Measurements from ENCODE around the gene ZNF277.
"Not testable (repeated sequence)": the region's sequence is repeated elsewhere in the genome, so short reads cannot be mapped to it uniquely, and the experiment has no call there.

ZNF277 gene

GRCh38 chr7:112213735-112214134, 7.2 kb downstream of the ZNF277 start:
- DNase-seq, result no peak

DNA sequence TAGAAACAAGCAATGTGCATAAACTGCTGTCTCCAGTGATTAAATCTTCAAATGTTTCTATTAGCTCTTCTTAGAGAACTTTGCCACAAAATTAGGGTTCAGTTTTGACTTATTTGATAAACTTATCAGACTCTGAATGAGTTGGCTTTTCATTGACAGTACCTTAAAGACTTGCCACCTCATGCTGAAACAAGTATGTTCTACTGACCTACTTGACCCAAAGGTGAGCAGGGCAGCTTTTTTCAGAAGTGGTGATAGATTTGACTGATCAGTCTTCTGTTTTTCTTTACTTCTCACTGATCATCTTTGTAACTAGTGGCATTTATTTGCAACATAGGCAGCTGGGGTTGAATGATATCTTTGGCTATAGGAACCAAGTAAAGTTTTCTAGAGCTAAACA, 7.8 kb downstream of the ZNF277 start:
- no peak for DNase-seq

GRCh38 chr7:112214883-112215282, 8.4 kb downstream of the ZNF277 start:
- DNase-seq, result no peak

DNA sequence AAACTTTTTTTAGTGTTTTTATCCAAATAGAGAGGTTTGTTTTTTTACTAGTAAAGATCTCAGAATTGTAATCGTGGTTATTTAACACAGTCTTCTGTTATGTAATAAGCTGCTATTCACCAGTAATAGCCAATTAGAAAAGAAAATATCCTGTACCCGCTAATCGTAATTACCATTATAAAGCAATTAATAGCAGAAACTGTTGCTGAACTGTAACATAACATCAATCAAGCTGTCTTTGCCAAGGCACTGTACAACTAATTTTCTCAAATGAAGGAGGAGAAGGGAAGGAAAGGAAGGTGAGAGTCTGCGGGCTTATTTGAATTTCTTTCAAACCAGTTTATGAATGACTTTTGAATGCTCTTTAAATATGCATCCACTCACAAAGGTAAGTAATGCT, 9.3 kb downstream of the ZNF277 start:
- no peak for DNase-seq

DNA sequence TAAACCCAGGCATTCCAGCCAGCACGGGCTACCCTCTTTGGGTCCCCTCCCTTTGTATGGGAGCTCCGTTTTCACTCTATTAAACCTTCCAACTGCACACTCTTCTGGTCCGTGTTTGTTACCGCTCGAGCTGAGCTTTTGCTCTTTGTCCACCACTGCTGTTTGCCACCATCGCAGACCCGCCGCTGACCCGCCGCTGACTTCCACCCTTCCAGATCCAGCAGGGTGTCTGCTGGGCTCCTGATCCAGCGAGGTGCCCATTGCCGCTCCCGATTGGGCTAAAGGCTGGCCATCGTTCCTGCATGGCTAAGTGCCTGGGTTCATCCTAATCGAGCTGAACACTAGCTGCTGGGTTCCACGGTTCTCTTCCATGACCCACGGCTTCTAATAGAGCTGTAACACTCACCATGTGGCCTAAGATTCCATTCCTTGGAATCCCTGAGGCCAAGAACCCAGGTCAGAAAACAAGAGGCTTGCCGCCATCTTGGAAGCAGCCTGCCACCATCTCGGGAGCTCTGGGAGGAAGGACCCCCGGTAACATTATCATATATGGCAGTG, 14.5 kb downstream of the ZNF277 start:
- DNase-seq, result no peak

DNA sequence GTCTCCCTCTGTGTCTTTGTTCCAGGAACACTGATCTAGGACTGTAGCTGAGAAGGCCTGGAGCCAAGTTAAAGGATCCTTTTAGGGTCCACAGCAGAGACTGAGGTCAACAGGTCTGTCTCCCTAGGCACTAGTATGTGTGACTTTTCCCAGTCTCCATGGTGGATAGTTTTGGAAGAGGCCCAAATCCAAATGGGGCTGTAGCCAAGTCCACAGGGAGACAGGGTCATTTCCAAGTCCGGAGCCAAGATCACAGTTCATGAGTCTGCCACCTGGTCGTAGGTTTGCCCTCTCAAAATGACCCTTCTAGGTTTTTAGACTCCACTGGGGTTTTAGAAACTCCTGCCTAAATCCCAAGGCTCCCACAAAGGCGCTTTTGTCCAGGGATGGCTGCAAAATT, 16.8 kb downstream of the ZNF277 start:
- DNase-seq, result no peak

- DNase-seq, result no peak
These were observed 17.7 kb downstream of the ZNF277 start for GRCh38 chr7:112224186-112224585.

- no peak for DNase-seq
These were observed 18.5 kb downstream of the ZNF277 start for GRCh38 chr7:112225006-112225405.

DNA sequence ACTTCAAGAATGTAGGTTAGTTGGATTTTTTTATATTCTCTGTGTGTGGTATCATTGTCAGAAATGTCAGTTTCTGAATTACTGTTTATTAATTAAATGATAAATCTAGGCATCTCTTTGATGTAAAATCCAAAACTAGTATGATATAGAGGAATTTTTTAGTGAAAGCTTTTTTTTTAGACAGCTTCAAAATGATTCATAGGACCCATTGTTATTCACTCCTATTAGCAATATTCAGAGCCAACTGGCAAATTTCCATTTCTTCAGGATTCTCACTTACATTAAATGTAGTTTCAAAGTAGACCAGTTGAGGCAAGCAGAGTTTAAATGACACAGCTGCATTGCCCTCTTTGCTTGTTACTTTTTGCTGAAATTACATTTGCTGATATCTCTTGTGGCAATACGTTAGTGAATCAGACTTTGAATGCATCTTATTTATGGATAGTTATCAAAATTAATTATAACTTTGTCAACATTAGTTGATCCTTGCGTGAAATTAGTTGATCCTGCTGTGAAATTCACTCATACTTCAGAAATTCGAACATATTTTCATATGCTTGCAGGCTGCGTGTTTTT, 20.3 kb downstream of the ZNF277 start:
- DNase-seq, result no peak

DNA sequence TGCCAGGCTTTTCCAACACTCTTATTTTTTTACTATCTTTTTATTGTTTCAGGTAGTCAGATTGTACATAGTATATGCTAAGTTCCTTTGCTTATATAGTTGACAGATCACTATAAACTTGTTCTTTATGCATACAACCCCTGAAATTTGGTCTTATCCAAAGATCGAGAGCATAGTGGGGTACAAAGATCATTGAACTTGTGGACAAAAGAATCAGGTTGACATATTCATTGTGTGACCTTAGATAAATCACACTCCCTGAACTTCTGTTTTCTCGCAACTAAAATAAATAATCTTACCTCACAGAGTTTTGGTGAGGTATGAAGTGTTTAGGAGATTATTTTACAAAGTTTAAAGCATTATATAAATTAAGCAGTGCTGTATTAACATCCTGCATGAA, 22.1 kb downstream of the ZNF277 start:
- no peak for DNase-seq

DNA sequence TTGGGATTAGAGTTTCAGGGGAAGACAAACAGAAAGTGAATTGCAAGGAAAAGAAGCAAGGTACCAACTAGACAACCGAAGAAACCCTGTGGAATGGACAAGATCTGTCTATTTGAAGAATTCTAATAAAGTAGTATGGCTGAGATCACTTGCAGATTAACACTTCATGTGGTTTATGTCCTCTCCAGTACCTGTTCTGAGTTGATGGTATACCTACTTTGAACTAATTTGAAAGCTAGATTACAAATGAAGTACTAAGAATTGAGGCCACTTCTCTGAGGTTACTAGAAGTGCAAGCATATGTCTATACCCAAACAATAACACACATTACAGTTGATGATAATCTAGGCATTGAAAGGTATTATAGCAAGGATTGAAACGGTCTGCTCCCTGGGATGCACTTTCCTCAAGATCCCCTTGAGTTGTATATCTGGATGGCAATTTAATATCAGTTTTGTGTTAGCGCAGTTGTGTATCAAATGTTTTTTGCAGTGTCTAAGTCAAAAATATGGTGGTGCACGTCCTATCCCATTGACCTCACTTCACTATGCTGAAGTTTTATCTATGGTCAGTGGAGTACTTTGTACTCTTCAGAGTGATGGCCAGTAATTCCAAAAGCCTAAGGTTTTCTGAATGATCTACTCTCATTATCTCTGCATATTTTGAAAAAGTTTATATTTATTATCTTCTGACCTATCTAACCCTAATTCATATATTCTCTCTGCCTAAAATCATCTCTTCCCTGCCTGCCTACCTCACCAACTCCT, 25.9 kb downstream of the ZNF277 start:
- no peak for DNase-seq

GRCh38 chr7:112233048-112233697, 26.7 kb downstream of the ZNF277 start:
- DNase-seq, result no peak

GRCh38 chr7:112234147-112234546, 27.7 kb downstream of the ZNF277 start:
- DNase-seq, result no peak

GRCh38 chr7:112236597-112236996, 30.1 kb downstream of the ZNF277 start:
- DNase-seq, result no peak

GRCh38 chr7:112238330-112238729, 31.8 kb downstream of the ZNF277 start:
- DNase-seq, result no peak

GRCh38 chr7:112238852-112239610, 32.5 kb downstream of the ZNF277 start:
- no peak for DNase-seq

- no peak for DNase-seq
These were observed 42.1 kb downstream of the ZNF277 start for GRCh38 chr7:112248598-112248997.

- not testable (repeated sequence) for DNase-seq
These were observed 43.5 kb downstream of the ZNF277 start for GRCh38 chr7:112249967-112250366.

GRCh38 chr7:112252141-112252540, 45.6 kb downstream of the ZNF277 start:
- no peak for DNase-seq

- no peak for DNase-seq
These were observed 46.2 kb downstream of the ZNF277 start for GRCh38 chr7:112252691-112253090.

GRCh38 chr7:112254156-112254555, 47.7 kb downstream of the ZNF277 start:
- no peak for DNase-seq

DNA sequence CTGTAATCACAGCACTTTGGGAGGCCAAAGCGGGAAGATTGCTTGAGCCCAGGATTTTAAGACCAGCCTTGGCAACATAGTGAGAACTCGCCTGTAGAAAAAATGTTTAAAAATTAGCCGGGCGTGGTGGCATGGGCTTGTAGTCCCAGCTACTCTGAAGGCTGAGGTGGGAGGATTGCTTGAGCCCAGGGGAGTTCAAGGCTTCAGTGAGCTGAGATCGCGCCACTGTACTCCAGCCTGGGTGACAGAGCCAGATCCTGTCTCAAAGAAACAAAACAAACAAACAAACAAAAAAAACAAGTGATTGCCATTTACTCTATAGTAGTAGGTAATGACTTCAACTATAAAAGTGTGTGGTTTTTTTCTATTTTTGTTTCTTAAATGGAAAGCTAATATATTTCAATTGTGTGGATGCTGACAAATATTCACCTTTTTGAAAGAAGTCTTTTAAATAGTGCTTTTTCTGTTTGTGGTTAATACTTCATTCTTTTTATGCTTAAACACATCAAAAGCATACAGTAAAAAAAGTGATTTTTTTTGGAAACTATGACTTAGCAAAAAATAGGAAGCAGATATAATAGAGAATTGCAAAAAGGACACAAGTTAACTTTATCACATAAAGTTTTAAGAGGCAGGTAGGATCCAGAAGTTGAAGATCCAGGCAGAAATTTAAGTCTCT, 48.4 kb downstream of the ZNF277 start:
- DNase-seq, result no peak

DNA sequence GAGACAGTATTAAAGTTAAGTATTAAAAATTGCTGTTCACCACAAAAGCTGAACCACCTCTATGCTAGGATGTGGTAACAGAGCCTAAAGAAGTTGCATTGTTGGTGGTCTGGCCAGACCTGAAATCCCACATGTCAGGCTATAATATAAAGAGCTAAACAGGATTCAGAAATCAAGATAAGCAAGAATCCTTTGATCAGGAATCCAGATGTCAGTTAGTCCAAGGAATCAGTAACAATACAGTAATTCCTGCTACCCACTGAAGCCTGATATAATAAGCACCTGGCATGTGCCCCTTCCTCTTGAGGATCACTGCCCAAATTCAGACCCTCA, 48.9 kb downstream of the ZNF277 start:
- no peak for DNase-seq
